ENCODE measurements around the gene B4GALNT3.

B4GALNT3 gene

DNA sequence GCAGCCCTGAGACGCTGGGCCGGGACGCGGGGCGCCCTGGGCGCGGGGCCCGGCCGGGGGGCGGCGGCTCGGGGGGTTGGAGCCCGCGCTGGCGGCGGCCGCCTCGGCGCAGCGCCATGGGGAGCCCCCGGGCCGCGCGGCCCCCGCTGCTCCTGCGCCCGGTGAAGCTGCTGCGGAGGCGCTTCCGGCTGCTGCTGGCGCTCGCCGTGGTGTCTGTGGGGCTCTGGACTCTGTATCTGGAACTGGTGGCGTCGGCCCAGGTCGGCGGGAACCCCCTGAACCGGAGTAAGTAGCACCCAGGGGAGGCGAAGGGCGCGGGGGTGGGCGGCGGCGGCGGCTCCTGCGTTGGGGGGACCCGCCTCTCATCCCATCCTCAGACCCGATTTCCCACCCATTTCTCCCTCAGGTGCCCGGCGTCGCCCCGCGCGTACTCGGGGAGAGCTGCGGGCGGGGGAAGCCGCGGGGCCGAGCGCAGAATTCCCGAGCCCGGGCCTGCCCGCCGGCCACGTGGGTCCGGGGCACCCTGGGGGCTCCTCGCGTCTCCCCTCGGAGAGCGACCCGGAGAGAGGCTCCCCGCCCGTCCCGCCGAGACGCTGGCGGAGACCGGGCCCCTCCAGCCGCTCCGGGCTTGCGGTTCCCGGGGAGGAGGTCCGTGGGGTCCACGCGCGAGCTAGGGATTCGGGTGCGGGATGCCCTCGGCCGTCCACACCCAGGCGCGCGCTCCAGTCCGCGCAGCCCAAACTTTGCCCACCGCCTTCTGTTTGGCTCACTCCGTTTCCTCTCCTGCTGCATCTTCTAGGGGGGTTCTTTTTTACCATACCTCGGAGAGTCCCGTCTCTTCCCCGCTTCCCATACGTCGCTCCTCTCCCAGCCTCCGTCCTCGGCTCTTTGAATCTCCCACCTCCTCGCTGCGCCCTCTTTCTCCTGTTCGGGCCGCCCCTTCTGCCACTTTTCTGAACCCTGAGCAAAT lies 807 bp downstream of the B4GALNT3 start:
- TF ChIP-seq, protein P1, sequence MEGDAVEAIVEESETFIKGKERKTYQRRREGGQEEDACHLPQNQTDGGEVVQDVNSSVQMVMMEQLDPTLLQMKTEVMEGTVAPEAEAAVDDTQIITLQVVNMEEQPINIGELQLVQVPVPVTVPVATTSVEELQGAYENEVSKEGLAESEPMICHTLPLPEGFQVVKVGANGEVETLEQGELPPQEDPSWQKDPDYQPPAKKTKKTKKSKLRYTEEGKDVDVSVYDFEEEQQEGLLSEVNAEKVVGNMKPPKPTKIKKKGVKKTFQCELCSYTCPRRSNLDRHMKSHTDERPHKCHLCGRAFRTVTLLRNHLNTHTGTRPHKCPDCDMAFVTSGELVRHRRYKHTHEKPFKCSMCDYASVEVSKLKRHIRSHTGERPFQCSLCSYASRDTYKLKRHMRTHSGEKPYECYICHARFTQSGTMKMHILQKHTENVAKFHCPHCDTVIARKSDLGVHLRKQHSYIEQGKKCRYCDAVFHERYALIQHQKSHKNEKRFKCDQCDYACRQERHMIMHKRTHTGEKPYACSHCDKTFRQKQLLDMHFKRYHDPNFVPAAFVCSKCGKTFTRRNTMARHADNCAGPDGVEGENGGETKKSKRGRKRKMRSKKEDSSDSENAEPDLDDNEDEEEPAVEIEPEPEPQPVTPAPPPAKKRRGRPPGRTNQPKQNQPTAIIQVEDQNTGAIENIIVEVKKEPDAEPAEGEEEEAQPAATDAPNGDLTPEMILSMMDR (IDR thresholded peaks at IDR 0.05; ENCODE audit: low read depth, low read length): no peak
- DNase-seq (ENCODE audit: extremely low read depth, low read depth): no peak

DNA sequence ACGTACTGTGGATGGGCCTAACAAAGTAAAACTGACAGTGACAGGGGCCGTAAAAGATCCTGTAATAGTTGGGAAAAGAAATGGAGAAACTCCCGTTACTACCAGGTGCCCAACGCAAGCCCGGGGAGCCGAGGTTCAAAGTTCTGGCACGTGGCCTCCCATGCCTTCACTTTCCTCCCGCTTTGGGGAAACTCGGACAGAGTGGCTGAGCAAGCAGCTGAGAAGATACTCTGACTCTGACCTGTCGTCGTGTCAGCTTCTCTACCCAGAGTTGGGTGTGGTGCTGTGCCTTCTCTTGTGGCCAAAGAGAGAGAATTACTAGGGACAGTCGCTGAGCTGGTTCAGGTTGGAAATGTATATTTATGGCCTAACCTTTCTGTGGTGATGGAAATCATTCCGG lies 1.7 kb downstream of the B4GALNT3 start:
- TF ChIP-seq, protein P1 (IDR thresholded peaks at IDR 0.05; ENCODE audit: low read depth, low read length): no peak

DNA sequence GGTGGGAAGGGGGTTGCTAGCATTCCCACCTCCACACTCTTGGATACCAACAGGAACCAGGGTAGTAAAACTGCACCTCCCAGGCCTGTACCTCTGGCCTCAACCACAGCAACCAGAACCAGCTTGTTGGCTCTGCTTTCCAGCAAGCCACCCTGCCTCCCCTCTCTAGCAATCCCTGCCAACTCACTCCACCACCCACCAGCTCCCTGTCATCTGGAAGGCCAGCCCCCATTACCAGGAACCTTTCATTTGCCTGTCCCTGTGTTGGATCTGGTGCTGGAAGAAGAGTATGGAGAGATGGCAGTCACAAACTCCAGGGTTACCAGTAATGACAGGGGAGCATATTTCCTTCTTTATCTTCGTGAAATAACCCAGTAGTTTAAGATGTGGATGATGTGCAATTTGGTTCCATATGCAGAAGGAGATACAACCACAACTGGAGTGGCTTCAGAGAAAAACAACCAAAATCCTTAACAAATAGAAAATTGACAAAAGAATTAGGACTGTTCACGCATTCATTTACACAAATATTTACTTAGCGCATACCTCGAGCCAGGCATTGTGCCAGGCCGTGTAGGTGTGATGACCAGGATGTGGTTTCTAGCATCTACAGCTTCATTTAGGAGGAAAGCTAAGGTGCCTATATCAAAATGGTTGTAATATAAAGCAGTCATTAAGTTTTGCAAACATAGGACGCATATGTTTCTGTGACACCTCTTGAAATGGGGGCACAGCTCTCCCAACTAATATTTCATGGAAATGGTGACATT lies 3.4 kb downstream of the B4GALNT3 start:
- DNase-seq (ENCODE audit: extremely low read depth, low read depth): no peak
- TF ChIP-seq, protein P1 (IDR thresholded peaks at IDR 0.05; ENCODE audit: low read depth, low read length): no peak

More for the DNA sequence above, 1.7 kb downstream of the B4GALNT3 start:
- DNase-seq (ENCODE audit: extremely low read depth, low read depth): no peak

DNA sequence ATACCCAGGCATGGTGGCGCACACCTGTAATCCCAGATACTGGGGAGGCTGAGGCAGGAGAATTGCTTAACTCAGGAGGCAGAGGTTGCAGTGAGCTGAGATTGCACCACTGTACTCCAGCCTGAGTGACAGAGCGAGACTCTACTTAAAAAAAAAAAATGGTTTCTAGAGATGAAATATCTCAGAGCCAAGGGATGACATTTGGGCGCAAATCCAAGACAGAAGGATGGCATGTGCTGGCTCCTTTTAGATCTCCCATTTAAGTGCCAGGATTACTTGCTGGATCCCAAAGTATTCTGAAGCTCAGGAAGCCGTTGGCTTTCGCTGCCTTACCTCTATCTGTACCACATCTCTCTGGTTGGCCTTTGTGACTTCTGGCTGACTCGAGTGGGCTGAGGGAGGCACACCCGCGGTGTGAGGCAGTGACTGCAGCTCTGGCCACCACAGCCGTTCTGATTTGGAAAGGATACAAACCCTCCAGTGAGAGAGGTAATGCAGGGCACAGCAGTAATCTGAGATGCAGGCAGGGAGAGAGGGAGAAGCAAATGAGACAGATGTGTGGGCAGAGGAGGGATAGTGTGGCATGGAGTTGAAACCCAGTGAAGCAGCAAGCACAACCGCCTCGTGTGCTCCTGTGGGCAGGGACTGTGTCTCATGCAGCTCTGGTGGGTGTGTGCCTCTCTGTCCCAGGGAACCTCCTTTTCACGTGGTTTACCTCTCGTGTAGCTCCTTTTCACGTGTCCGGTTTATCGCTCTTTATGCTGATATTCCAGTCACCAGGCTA lies 4.9 kb downstream of the B4GALNT3 start:
- DNase-seq (ENCODE audit: extremely low read depth, low read depth): no peak
- TF ChIP-seq, protein P1 (IDR thresholded peaks at IDR 0.05; ENCODE audit: low read depth, low read length): no peak

DNA sequence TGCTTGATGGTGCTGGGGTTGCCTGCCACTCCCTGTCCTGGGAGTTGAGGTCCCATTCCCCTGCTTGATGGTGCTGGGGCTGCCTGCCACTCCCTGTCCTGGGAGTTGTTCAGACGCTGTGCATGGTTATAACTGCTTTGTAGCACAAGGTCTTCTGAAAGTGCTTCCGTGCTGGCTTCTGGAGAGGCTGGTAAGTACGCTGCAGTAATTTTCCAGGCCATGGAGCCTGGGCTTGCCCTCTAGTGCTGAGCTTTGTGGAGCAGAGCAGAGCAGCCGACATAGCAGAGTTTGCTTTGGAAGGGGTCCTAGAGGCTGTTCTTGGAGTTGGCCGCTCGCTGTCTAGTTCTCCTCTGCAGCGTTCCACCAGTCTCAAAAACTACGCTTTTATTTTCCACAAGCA lies 6.3 kb downstream of the B4GALNT3 start:
- TF ChIP-seq, protein P1 (IDR thresholded peaks at IDR 0.05; ENCODE audit: low read depth, low read length): no peak

DNA sequence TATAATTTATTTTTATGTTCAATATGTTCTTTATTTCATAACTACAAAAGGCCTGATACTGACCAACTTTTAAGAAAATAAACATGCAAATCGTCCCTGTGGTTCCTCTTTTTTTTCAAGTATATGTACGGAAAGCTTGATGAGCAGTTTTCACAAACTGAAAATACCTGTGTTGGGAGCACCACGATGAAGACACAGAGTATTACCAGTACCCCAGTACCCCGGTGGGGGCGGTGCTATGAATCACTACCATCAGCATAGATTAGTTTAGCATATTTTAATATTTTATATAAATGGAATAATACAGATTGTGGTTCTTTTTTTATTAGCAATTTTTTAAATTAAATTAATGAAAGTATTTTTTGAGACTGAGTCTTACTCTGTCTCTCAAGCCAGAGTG lies 7.0 kb downstream of the B4GALNT3 start:
- no peak for DNase-seq (ENCODE audit: extremely low read depth, low read depth)
- TF ChIP-seq, protein P1 (IDR thresholded peaks at IDR 0.05; ENCODE audit: low read depth, low read length): no peak

More for the DNA sequence above, 6.3 kb downstream of the B4GALNT3 start:
- no peak for DNase-seq (ENCODE audit: extremely low read depth, low read depth)

All from AG09319 (cell line).